Upper lobe of left lung (tissue), 6 donors: ENCODE measurements around the gene PAM. TPM values are rescaled to one million over a fixed set of nuclear protein-coding genes. Genes with fewer than 3 reads are reported as not detected.

Experiments
- ATAC-seq, 2 donors: fragments of 200-7000 bp; cut with Tn5 transposase; one replicate each; pipeline ENCODE4 v1.9.1; 2022; ENCODE audit warnings: mild to moderate bottlenecking in 2 of 2, moderate library complexity in 2 of 2; ENCODE audit not compliant: low FRiP score in 2 of 2
- DNase-seq, 2 donors: peaks; one replicate each; pipeline ENCODE4 v3.0.0-alpha.2; 2019 to 2020
- H3K27ac ChIP-seq, 4 donors: fragments of 200-600 bp; sonication (generic); one replicate each; pipeline ENCODE4 v1.5.1; 2016 to 2019
- H3K27me3 ChIP-seq, 4 donors: fragments of 200-600 bp; sonication (generic); one replicate each; pipeline ENCODE4 v1.5.1; 2017 to 2019
- H3K36me3 ChIP-seq, 4 donors: fragments of 200-600 bp; sonication (generic); one replicate each; pipeline ENCODE4 v1.5.1; 2016 to 2019
- H3K4me1 ChIP-seq, 4 donors: fragments of 200-600 bp; sonication (generic); one replicate each; pipeline ENCODE4 v1.5.1; 2018 to 2019
- H3K4me3 ChIP-seq, 4 donors: fragments of 200-600 bp; sonication (generic); one replicate each; pipeline ENCODE4 v1.5.1; 2017 to 2019; ENCODE audit warnings: mild to moderate bottlenecking in 2 of 4, moderate library complexity in 1 of 4
- H3K9me3 ChIP-seq, 4 donors: fragments of 200-600 bp; sonication (generic); one replicate each; pipeline ENCODE4 v1.5.1; 2018 to 2019
- CTCF ChIP-seq, 6 experiments: fragments of 450-650 bp in 4 of 6; fragments of 200-600 bp in 2 of 6; sonication (generic) in 2 of 6; IDR thresholded peaks; one replicate each; pipeline ENCODE4 v1.5.1; 2016 to 2019; ENCODE audit warnings: antibody characterized with exemption in 6 of 6
- EP300 ChIP-seq, 4 donors: sonication (generic); formaldehyde crosslinking; IDR thresholded peaks; one replicate each; pipeline ENCODE4 v1.5.1; 2017; ENCODE audit warnings: antibody characterized with exemption in 4 of 4, control low read depth in 2 of 4
- POLR2A ChIP-seq, 4 donors: fragments of 450-650 bp; IDR thresholded peaks; one replicate each; pipeline ENCODE4 v1.5.1; 2016 to 2017; ENCODE audit warnings: antibody characterized with exemption in 4 of 4, mild to moderate bottlenecking in 2 of 4
- POLR2AphosphoS5 ChIP-seq, 2 donors: sonication (generic); formaldehyde crosslinking; IDR thresholded peaks; one replicate each; pipeline ENCODE4 v1.5.1; 2017; ENCODE audit warnings: antibody characterized with exemption in 2 of 2
- WGBS, 2 donors: methylation state at CpG; one replicate each; pipeline ENCODE4 v1.1.5; 2017 to 2018; 5-methylcytosine and 5-hydroxymethylcytosine counted together
- total RNA-seq, 6 donors: library from RNA; depleted of rRNA in 4 of 6; stranded (reverse); fragments of >200 nt in 4 of 6; gene quantifications; one replicate each; pipeline versions ENCODE4 v1.1.0 to v1.2.1, GENCODE V29; 2016 to 2021
- donor health status: DM: no; HTN: no; CAD: no; lungs with moderate emphysema.
- donor health status: DM: no; HTN: yes; CAD: no; lungs with severe emphysema.

The PAM gene
- total RNA-seq, 6 donors from 2014 or later = 91.1 to 428 (median 212) TPM

GRCh38 chr5:102895976-102896375 is 140.9 kb downstream of the PAM start:
- 90 to 92% methylated on average over 6 of the region's 6 CpGs for WGBS, 2 donors
- DNase-seq = no peak
- TF ChIP-seq CTCF (IDR thresholded peaks at IDR 0.05) (no peak), EP300 (IDR thresholded peaks at IDR 0.05) (no peak), POLR2A (IDR thresholded peaks at IDR 0.05) (no peak), POLR2AphosphoS5 (IDR thresholded peaks at IDR 0.05) (no peak)
- H3K36me3 ChIP-seq = no peaks in the 10 kb centered on the region
- H3K27me3 ChIP-seq = no peaks in the 10 kb centered on the region
- no peak for ATAC-seq
- H3K27ac ChIP-seq = no peak overlapping the region
- H3K9me3 ChIP-seq = no peaks in the 10 kb centered on the region
- no peak overlapping the region for H3K4me3 ChIP-seq
- H3K4me1 ChIP-seq = no peaks in the 10 kb centered on the region

GRCh38 chr5:102901424-102902134 is 146.5 kb downstream of the PAM start:
- H3K4me1 ChIP-seq = peaks cover 0 to 7% (median 1%) of the 10 kb centered on the region in 4 donors
- no peaks in the 10 kb centered on the region for H3K27me3 ChIP-seq
- no peak for DNase-seq
- ATAC-seq = no peak
- H3K9me3 ChIP-seq = no peaks in the 10 kb centered on the region
- no peak for TF ChIP-seq CTCF (IDR thresholded peaks at IDR 0.05)
- H3K4me3 ChIP-seq = no peak overlapping the region
- 64 to 67% methylated on average over 3 of the region's 3 CpGs for WGBS, 2 donors
- no peak overlapping the region for H3K27ac ChIP-seq
- H3K36me3 ChIP-seq = no peaks in the 10 kb centered on the region

GRCh38 chr5:102902135-102902448 is 147.0 kb downstream of the PAM start:
- peaks cover 0 to 7% (median 1%) of the 10 kb centered on the region in 4 donors for H3K4me1 ChIP-seq
- H3K27me3 ChIP-seq = no peaks in the 10 kb centered on the region
- no peak for TF ChIP-seq EP300 (IDR thresholded peaks at IDR 0.05)
- no peak for TF ChIP-seq POLR2AphosphoS5 (IDR thresholded peaks at IDR 0.05)
- TF ChIP-seq POLR2A (IDR thresholded peaks at IDR 0.05) = no peak
- no peak for TF ChIP-seq CTCF (IDR thresholded peaks at IDR 0.05)
- ATAC-seq = no peak
- H3K36me3 ChIP-seq = no peaks in the 10 kb centered on the region
- no peaks in the 10 kb centered on the region for H3K9me3 ChIP-seq
- H3K4me3 ChIP-seq = no peak overlapping the region
- no peak overlapping the region for H3K27ac ChIP-seq
- DNase-seq = no peak

- Histone ChIP-seq H3K36me3 (no peaks in the 10 kb centered on the region), H3K27me3 (no peaks in the 10 kb centered on the region), H3K4me3 (no peak overlapping the region), H3K9me3 (no peaks in the 10 kb centered on the region), H3K27ac (no peak overlapping the region), H3K4me1 (peaks cover 0 to 7% (median 1%) of the 10 kb centered on the region in 4 donors)
- ATAC-seq (no peak), DNase-seq (no peak)
- TF ChIP-seq POLR2AphosphoS5 (IDR thresholded peaks at IDR 0.05) = no peak
- no peak for TF ChIP-seq EP300 (IDR thresholded peaks at IDR 0.05)
- TF ChIP-seq CTCF (IDR thresholded peaks at IDR 0.05) = no peak
- TF ChIP-seq POLR2A (IDR thresholded peaks at IDR 0.05) = no peak
- WGBS, 2 donors = 96 to 97% methylated on average over 2 of the region's 2 CpGs
Observed at GRCh38 chr5:102902647-102903046, 147.5 kb downstream of the PAM start.
